Ecto neural progenitor cell (in vitro differentiated cells): ENCODE measurements around the gene RHOG.
A peak's percentile ranks its signal among the peaks of the same experiment; 100 is the strongest.
"Not testable (repeated sequence)": the region's sequence is repeated elsewhere in the genome, so short reads cannot be mapped to it uniquely, and the experiment has no call there.

Experiments used
- DNase-seq: peaks from one replicate; pipeline ENCODE4 v3.0.0-alpha.2; 2018; ENCODE audit warnings: low spot score

Gene RHOG

GRCh38 chr11:3834349-3834663, 6.5 kb downstream of the RHOG start:
- no peak for DNase-seq

GRCh38 chr11:3833449-3833848, 7.3 kb downstream of the RHOG start:
- DNase-seq: no peak

- DNase-seq: no peak
Measured at GRCh38 chr11:3832816-3833215, 7.9 kb downstream of the RHOG start.

- DNase-seq: no peak
Measured at GRCh38 chr11:3831378-3832239, 9.2 kb downstream of the RHOG start.

GRCh38 chr11:3830730-3831129, 10.0 kb downstream of the RHOG start:
- no peak for DNase-seq

GRCh38 chr11:3830088-3830487, 10.7 kb downstream of the RHOG start:
- DNase-seq: no peak

GRCh38 chr11:3827434-3828186, 13.1 kb downstream of the RHOG start:
- DNase-seq: no peak

GRCh38 chr11:3826721-3827120, 14.0 kb downstream of the RHOG start:
- DNase-seq: no peak

GRCh38 chr11:3825473-3826154, 15.1 kb downstream of the RHOG start:
- no peak for DNase-seq

GRCh38 chr11:3824714-3825472, 15.9 kb downstream of the RHOG start:
- DNase-seq: peak; percentile 79

GRCh38 chr11:3823762-3824506, 16.8 kb downstream of the RHOG start:
- DNase-seq: no peak

GRCh38 chr11:3823303-3823702, 17.5 kb downstream of the RHOG start:
- no peak for DNase-seq

- no peak for DNase-seq
Measured at GRCh38 chr11:3822312-3822711, 18.4 kb downstream of the RHOG start.

- DNase-seq: no peak
Measured at GRCh38 chr11:3820971-3821370, 19.8 kb downstream of the RHOG start.

GRCh38 chr11:3817181-3817800, 23.5 kb downstream of the RHOG start:
- no peak for DNase-seq

- no peak for DNase-seq
Measured at GRCh38 chr11:3816673-3817072, 24.1 kb downstream of the RHOG start.

- DNase-seq: no peak
Measured at GRCh38 chr11:3815845-3816244, 24.9 kb downstream of the RHOG start.

GRCh38 chr11:3814832-3815231, 25.9 kb downstream of the RHOG start:
- DNase-seq: not testable (repeated sequence)

- no peak for DNase-seq
Measured at GRCh38 chr11:3810951-3811350, 29.8 kb downstream of the RHOG start.

- DNase-seq: no peak
Measured at GRCh38 chr11:3810446-3810845, 30.3 kb downstream of the RHOG start.

GRCh38 chr11:3809624-3809928, 31.2 kb downstream of the RHOG start:
- DNase-seq: no peak
